Measurements from ENCODE around the gene FAM32A.
A peak's percentile ranks its signal among the peaks of the same experiment; 100 is the strongest.

Gene FAM32A

GRCh38 chr19:16224293-16225045 is 39.3 kb downstream of the FAM32A start:
- H3K27ac ChIP-seq = no peak overlapping the region
- H3K4me3 ChIP-seq = no peak overlapping the region
- TF ChIP-seq CTCF (IDR thresholded peaks at IDR 0.05) = no peak
- DNase-seq (ENCODE audit: low spot score) = no peak

- no peak for TF ChIP-seq CTCF (IDR thresholded peaks at IDR 0.05)
- no peak overlapping the region for H3K4me3 ChIP-seq
- no peak overlapping the region for H3K27ac ChIP-seq
- DNase-seq (ENCODE audit: low spot score) = no peak
These were observed 40.3 kb downstream of the FAM32A start for GRCh38 chr19:16225279-16226183.

- DNase-seq (ENCODE audit: low spot score) = no peak
- Histone ChIP-seq H3K4me3 (no peak overlapping the region), H3K27ac (no peak overlapping the region)
- TF ChIP-seq CTCF (IDR thresholded peaks at IDR 0.05) = no peak
These were observed 41.0 kb downstream of the FAM32A start for GRCh38 chr19:16226184-16226591.

- H3K4me3 ChIP-seq = no peak overlapping the region
- no peak for TF ChIP-seq CTCF (IDR thresholded peaks at IDR 0.05)
- DNase-seq (ENCODE audit: low spot score) = no peak
- no peak overlapping the region for H3K27ac ChIP-seq
These were observed 41.9 kb downstream of the FAM32A start for GRCh38 chr19:16226878-16227836.

- peak; percentile 69 for DNase-seq (ENCODE audit: low spot score)
- no peak for TF ChIP-seq CTCF (IDR thresholded peaks at IDR 0.05)
- Histone ChIP-seq H3K27ac (no peak overlapping the region), H3K4me3 (no peak overlapping the region)
These were observed 42.8 kb downstream of the FAM32A start for GRCh38 chr19:16227837-16228636.
